Activated T-helper 1 cell treated with anti-CD3 and anti-CD28 coated beads, Interleukin-2, amount 50 U/mL, for 16 hours (primary cell): Measurements from ENCODE around the gene ARHGAP6.
A peak's percentile ranks its signal among the peaks of the same experiment; 100 is the strongest.
"Not testable (repeated sequence)": the region's sequence is repeated elsewhere in the genome, so short reads cannot be mapped to it uniquely, and the experiment has no call there.

Source experiments
- DNase-seq, 2 donors: peaks; one replicate each; pipeline ENCODE4 v3.0.0-alpha.2; 2020; ENCODE audit warnings: low read depth in 1 of 2, low spot score in 1 of 2

The ARHGAP6 gene

GRCh38 chrX:11578301-11578700 lies 87.4 kb downstream of the ARHGAP6 start:
- not testable (repeated sequence) for DNase-seq

- no peak for DNase-seq
Measured at GRCh38 chrX:11577603-11578002, 88.1 kb downstream of the ARHGAP6 start.

GRCh38 chrX:11575332-11575731 lies 90.4 kb downstream of the ARHGAP6 start:
- no peak for DNase-seq

GRCh38 chrX:11567528-11568220 lies 98.0 kb downstream of the ARHGAP6 start:
- no peak for DNase-seq

GRCh38 chrX:11566789-11567188 lies 98.9 kb downstream of the ARHGAP6 start:
- no peak for DNase-seq

- DNase-seq, result no peak
Measured at GRCh38 chrX:11566173-11566572, 99.5 kb downstream of the ARHGAP6 start.

GRCh38 chrX:11564546-11564945 lies 101.2 kb downstream of the ARHGAP6 start:
- DNase-seq, result no peak

- no peak for DNase-seq
Measured at GRCh38 chrX:11562570-11562969, 103.2 kb downstream of the ARHGAP6 start.

- DNase-seq, result peak in 1 of 2 donors; percentile 30
Measured at GRCh38 chrX:11558972-11559371, 106.7 kb downstream of the ARHGAP6 start.

- DNase-seq, result no peak
Measured at GRCh38 chrX:11557120-11557519, 108.6 kb downstream of the ARHGAP6 start.

- no peak for DNase-seq
Measured at GRCh38 chrX:11555759-11556158, 110.0 kb downstream of the ARHGAP6 start.

GRCh38 chrX:11553594-11553993 lies 112.1 kb downstream of the ARHGAP6 start:
- DNase-seq, result no peak

GRCh38 chrX:11551151-11551550 lies 114.6 kb downstream of the ARHGAP6 start:
- no peak for DNase-seq

GRCh38 chrX:11546917-11547316 lies 118.8 kb downstream of the ARHGAP6 start:
- DNase-seq, result no peak

GRCh38 chrX:11543249-11543648 lies 122.5 kb downstream of the ARHGAP6 start:
- DNase-seq, result no peak

GRCh38 chrX:11541510-11541909 lies 124.2 kb downstream of the ARHGAP6 start:
- DNase-seq, result no peak

GRCh38 chrX:11540532-11541377 lies 125.0 kb downstream of the ARHGAP6 start:
- DNase-seq, result no peak

GRCh38 chrX:11537141-11537540 lies 128.6 kb downstream of the ARHGAP6 start:
- no peak for DNase-seq

GRCh38 chrX:11535156-11535919 lies 130.4 kb downstream of the ARHGAP6 start:
- no peak for DNase-seq

- no peak for DNase-seq
Measured at GRCh38 chrX:11533199-11533651, 132.5 kb downstream of the ARHGAP6 start.

- no peak for DNase-seq
Measured at GRCh38 chrX:11532291-11533078, 133.2 kb downstream of the ARHGAP6 start.
